ENCODE data around the gene HORMAD2.

DNA sequence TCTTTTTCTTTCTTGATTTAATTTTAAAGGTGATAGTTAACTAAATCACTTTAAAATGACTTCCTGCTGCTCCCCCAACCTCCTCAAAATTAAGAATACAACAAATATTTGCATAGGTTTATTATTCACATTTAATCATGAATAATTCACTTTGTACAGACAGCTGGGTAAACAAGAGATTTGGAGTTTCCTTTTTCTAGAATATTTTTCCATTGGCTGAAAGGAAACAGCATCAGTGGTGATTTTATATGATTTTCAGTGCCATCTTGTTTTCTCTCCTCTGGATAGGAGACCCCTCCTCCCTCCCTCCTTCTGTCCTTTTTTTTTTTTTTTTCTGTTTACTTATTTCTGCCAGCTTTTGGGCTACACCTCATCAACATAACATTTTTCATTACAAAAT, 105.8 kb downstream of the HORMAD2 start:
- TF ChIP-seq, protein P1, sequence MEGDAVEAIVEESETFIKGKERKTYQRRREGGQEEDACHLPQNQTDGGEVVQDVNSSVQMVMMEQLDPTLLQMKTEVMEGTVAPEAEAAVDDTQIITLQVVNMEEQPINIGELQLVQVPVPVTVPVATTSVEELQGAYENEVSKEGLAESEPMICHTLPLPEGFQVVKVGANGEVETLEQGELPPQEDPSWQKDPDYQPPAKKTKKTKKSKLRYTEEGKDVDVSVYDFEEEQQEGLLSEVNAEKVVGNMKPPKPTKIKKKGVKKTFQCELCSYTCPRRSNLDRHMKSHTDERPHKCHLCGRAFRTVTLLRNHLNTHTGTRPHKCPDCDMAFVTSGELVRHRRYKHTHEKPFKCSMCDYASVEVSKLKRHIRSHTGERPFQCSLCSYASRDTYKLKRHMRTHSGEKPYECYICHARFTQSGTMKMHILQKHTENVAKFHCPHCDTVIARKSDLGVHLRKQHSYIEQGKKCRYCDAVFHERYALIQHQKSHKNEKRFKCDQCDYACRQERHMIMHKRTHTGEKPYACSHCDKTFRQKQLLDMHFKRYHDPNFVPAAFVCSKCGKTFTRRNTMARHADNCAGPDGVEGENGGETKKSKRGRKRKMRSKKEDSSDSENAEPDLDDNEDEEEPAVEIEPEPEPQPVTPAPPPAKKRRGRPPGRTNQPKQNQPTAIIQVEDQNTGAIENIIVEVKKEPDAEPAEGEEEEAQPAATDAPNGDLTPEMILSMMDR (IDR thresholded peaks at IDR 0.05) = no peak
- TF ChIP-seq POLR2A (IDR thresholded peaks at IDR 0.05) = no peak
